ENCODE results near the gene MYL6. TPM values are rescaled to one million over a fixed set of nuclear protein-coding genes. Genes with fewer than 3 reads are reported as not detected.

Gene MYL6
- total RNA-seq, 1 donor from 2014 or later, result 1,067 TPM

DNA sequence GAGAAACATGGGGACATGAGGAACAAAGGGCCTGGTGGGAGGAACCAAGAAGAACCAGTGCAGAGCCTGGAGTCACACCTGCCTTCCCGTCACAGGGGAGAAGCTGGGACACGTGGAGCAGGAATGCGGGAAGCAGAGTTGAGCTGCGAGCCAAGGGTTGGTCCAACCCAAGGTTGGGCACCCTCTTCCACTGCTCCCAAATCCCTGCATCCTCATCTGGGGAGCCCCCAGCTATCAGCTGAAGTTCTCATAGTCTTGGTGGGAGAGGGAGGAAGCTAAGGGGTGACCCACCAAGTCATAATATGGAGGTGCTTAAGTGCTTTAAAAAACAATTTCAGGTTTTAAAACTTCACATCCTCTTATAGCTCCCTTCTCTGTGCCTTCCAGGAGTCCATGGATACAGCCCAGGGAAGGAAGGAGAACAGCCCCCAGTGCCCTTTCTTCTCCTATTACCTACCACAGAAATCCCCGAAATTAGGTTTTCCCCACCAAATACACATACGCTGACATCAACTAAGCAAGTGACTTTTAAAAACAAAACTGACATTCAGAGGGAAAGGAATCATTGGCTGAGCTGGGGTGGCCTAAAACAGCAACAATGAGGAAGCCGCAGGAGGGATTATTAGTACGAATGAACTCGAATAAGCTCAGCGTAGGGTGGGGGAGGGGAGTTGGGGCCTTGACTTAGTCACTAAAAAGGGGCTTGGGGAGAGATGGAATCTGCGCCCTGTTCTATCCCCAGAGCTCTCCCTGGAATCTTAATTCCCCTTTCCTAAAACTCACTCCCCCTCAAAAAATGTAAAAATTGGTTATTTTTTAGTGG is 4.5 kb downstream of the MYL6 start:
- intact Hi-C loops (cut with micrococcal nuclease), result no loop called here
- no peak for DNase-seq (ENCODE audit: low spot score)
- Mint-ChIP-seq H3K4me1 (ENCODE audit: low read depth) (peaks cover 33% of the 10 kb centered on the region), H3K27me3 (ENCODE audit: low read depth) (no peaks in the 10 kb centered on the region), H3K27ac (no peak overlapping the region), H3K4me3 (ENCODE audit: low read depth) (no peak overlapping the region), H3K36me3 (ENCODE audit: low read depth) (peaks cover 81% of the 10 kb centered on the region), H3K9me3 (no peaks in the 10 kb centered on the region)

DNA sequence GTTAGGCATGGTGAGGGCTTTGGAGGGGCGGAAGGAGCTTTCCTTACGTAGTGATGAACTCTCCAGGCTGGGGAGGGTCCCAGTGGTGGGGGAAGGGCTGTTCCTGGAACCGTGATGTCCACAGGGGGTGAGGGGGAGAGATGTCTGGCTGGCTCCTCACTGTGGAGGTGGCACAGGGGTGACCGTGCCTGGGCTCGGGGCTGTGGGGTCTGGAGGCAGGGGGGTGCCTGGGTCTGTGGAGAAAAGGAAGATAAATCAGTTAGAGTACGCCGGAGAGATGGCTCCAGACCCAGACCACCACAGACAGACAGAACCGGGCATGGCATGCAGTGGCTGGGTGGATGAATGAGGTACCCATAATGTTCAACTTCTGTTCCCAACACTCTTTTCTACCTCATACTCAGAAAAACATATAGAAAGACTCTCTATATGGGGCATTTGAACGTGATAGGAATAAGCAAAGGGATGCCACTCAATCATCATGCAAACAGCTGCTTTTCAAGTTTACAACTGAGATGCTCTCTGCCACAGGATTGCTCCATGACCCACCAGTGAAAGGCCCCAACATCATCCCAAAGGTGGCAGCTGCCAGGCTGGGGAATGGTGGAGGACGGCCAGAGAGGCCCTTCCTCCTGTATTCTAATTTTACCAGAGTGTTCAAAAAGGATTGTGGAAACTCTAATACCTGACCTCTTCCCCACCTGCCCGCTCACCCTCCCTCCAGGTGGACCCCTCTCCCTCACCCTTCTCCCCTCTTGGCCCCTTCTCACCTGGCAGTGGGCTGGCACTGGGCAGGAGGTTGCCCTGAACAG is 5.6 kb downstream of the MYL6 start:
- Mint-ChIP-seq H3K27ac (peak overlapping the region; percentile 30), H3K36me3 (ENCODE audit: low read depth) (peaks cover 81% of the 10 kb centered on the region), H3K4me3 (ENCODE audit: low read depth) (no peak overlapping the region)

DNA sequence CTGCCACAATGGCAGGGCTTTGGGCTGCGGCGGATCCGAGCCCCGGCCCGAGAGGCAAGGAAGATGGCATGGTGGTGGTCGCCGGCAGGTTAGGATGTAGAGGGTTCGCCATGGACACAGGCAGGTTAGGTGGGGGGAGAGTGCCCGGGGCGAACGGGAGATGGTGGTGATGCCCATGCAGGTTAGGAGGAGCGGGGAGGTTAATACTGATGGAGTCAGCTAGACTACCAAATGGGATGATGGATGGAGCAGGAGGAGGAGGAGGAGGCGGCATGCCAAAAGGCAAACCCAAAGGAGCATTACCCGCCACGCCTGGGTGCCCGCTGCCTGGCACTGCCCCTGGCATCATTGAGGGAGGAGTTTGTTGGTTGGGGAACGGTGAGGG is 6.2 kb downstream of the MYL6 start:
- Mint-ChIP-seq H3K4me3 (ENCODE audit: low read depth) (no peak overlapping the region), H3K36me3 (ENCODE audit: low read depth) (peaks cover 79% of the 10 kb centered on the region), H3K27ac (no peak overlapping the region), H3K4me1 (ENCODE audit: low read depth) (peaks cover 27% of the 10 kb centered on the region), H3K27me3 (ENCODE audit: low read depth) (no peaks in the 10 kb centered on the region), H3K9me3 (no peaks in the 10 kb centered on the region)
- no peak for DNase-seq (ENCODE audit: low spot score)
- intact Hi-C loops (cut with micrococcal nuclease), result no loop called here

More for the DNA sequence above, 5.6 kb downstream of the MYL6 start:
- no peaks in the 10 kb centered on the region for H3K9me3 Mint-ChIP-seq
- no peaks in the 10 kb centered on the region for H3K27me3 Mint-ChIP-seq (ENCODE audit: low read depth)
- intact Hi-C loops (cut with micrococcal nuclease), result no loop called here
- DNase-seq (ENCODE audit: low spot score), result no peak
- peaks cover 33% of the 10 kb centered on the region for H3K4me1 Mint-ChIP-seq (ENCODE audit: low read depth)

DNA sequence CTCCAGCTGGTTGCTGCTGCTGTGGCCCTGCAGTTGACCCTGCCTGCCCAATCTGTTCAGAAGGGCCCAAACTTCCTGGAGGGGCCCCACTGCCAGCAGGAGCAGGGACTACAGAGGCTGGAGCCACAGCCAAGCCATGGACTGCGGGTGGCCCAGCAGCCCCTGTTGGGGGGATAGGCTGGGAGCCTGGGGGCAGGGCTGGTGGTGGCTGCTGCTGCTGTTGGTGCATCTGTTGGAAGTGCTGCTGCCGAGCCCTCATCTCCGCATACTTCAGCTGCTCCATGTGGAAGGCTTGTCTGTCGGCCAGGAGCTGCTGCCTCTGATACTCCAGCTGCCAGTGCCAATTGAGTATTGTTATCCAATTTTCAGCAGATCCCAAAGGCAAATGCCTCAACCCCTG is 7.2 kb downstream of the MYL6 start:
- H3K4me1 Mint-ChIP-seq (ENCODE audit: low read depth), result peaks cover 18% of the 10 kb centered on the region
- intact Hi-C loops (cut with micrococcal nuclease), result no loop called here
- H3K36me3 Mint-ChIP-seq (ENCODE audit: low read depth), result peaks cover 79% of the 10 kb centered on the region
- H3K4me3 Mint-ChIP-seq (ENCODE audit: low read depth), result no peak overlapping the region
- DNase-seq (ENCODE audit: low spot score), result no peak
- H3K27ac Mint-ChIP-seq, result no peak overlapping the region
- no peaks in the 10 kb centered on the region for H3K9me3 Mint-ChIP-seq
- H3K27me3 Mint-ChIP-seq (ENCODE audit: low read depth), result no peaks in the 10 kb centered on the region

DNA sequence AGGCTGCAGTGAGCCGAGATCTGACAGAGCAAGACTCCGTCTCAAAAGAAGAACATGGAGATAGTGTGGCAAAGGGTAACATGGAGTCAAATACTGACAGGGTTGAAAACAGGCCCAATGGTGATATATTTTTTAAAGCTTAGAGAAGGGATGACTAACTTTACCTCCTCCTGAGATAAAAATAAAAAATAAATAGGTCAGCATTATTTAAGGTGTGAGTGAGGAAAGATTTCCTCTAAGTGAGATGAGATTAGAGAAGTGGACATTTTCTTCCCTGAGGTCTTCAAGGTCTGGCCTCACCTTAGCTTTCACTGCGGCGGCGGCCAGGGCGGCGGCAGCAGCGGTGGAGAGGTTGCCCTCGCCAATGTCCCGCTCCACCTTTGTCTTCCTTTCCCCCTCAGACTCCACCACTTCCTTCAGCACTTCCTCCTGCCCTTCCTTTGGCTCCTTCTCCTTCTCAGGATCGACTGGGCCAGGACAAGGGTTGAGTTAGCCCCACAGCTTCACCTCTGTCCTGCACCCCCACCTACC is 11.1 kb downstream of the MYL6 start:
- no peak for DNase-seq (ENCODE audit: low spot score)
- peaks cover 77% of the 10 kb centered on the region for H3K36me3 Mint-ChIP-seq (ENCODE audit: low read depth)
- H3K27ac Mint-ChIP-seq, result no peak overlapping the region
- H3K27me3 Mint-ChIP-seq (ENCODE audit: low read depth), result no peaks in the 10 kb centered on the region
- H3K4me3 Mint-ChIP-seq (ENCODE audit: low read depth), result no peak overlapping the region
- intact Hi-C loops (cut with micrococcal nuclease), result no loop called here
- H3K4me1 Mint-ChIP-seq (ENCODE audit: low read depth), result peaks cover 3% of the 10 kb centered on the region
- H3K9me3 Mint-ChIP-seq, result no peaks in the 10 kb centered on the region

DNA sequence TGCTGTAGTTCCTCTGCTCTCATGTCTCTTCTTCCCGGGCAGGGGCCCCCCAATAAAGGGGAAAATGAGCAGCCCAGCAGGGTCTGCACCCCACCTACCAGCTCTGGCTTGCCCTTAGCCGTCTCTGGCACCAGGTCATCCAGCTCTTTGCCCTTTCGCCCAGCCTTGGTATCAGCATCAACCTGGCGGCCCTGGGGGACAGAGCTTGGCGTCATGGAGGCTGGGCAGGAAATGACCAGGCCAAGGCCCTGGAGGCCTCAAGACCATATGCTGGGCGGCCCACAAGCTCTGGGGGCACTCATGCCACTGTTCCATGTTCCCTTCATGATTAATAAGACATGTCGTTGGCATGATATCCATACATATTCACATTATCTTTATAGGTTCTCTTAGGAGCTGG is 14.7 kb downstream of the MYL6 start:
- no peaks in the 10 kb centered on the region for H3K27me3 Mint-ChIP-seq (ENCODE audit: low read depth)
- DNase-seq (ENCODE audit: low spot score), result no peak
- H3K4me1 Mint-ChIP-seq (ENCODE audit: low read depth), result no peaks in the 10 kb centered on the region
- H3K4me3 Mint-ChIP-seq (ENCODE audit: low read depth), result no peak overlapping the region
- intact Hi-C loops (cut with micrococcal nuclease), result no loop called here
- peaks cover 83% of the 10 kb centered on the region for H3K36me3 Mint-ChIP-seq (ENCODE audit: low read depth)
- no peaks in the 10 kb centered on the region for H3K9me3 Mint-ChIP-seq
- H3K27ac Mint-ChIP-seq, result no peak overlapping the region

DNA sequence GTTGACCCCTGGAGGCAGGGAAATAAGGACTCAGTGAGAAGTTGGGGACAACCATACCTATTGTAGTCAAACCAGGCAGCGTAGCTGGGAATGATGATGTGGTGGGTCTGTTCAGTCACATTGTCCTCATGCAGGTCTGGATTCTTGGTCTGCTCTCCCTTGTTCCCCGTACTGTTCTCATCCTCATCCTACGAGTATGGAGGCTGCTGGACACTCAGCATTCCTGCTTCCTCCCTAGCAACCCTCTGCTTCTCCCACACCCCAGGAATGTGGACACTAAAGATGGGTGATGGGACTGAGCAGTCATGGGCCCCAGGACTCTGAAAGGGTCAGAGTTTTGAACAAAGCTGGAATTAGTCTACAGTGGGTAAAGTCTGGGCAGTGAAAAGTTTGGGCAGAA is 20.2 kb downstream of the MYL6 start:
- no peak for DNase-seq (ENCODE audit: low spot score)
- Mint-ChIP-seq H3K27me3 (ENCODE audit: low read depth) (no peaks in the 10 kb centered on the region), H3K9me3 (no peaks in the 10 kb centered on the region), H3K36me3 (ENCODE audit: low read depth) (peaks cover 78% of the 10 kb centered on the region), H3K4me3 (ENCODE audit: low read depth) (no peak overlapping the region), H3K27ac (no peak overlapping the region), H3K4me1 (ENCODE audit: low read depth) (no peaks in the 10 kb centered on the region)
- intact Hi-C loops (cut with micrococcal nuclease), result no loop called here

DNA sequence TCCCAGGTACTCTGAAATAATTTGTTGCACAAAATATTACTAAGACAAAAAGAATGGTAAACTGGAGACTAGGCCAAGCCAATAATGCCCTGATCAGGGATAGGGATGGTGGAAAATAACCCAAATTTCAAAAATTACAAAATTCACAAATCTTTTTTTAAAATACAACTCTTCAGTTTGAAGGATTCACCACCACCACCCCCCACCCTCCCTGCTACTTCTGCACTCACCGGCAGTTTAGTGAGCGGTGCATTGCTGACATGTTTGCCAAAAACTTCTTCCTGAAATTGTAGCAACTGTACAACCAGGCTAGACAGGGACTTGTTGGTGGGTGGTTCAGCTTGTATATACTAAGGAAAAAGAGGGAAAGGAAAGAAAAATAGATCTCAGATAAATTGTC is 28.8 kb downstream of the MYL6 start:
- H3K4me3 Mint-ChIP-seq (ENCODE audit: low read depth), result peak overlapping the region; percentile 61
- no peak for DNase-seq (ENCODE audit: low spot score)
- H3K36me3 Mint-ChIP-seq (ENCODE audit: low read depth), result peaks cover 55% of the 10 kb centered on the region
- no peaks in the 10 kb centered on the region for H3K9me3 Mint-ChIP-seq
- no peaks in the 10 kb centered on the region for H3K27me3 Mint-ChIP-seq (ENCODE audit: low read depth)
- H3K4me1 Mint-ChIP-seq (ENCODE audit: low read depth), result peaks cover 25% of the 10 kb centered on the region
- no peak overlapping the region for H3K27ac Mint-ChIP-seq
- intact Hi-C loops (cut with micrococcal nuclease), result no loop called here

DNA sequence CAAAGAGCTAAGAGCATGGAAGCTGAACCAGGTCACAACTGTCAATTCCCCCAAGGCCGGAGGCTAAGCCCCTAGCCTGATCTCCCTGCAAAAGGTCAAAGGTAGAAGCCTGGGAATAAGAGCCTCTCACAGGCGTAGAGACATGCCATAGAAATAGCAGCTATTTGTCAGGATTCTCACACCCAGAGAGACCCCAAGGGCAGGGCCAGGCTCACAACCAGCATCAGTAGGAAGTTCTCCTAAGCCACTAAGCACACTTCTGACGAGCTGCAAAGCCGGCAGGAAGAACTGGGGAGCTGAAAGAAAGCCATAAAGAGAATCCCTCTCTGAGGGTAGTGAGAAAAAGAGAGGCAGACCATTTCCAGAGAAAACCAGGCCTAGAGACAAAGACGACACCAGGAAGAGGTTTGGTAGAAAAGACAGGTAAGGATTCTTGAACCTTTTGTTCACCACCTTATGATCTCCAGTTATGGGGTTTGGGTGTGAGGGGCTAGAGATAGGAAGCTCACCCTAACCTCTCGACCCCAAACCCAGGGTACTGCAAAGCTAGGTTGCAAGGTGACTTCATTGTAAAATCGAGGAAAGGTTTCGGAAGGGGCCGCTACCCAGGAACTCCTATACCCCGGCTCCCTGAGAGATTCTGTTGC is 30.1 kb downstream of the MYL6 start:
- no peak for DNase-seq (ENCODE audit: low spot score)
- Mint-ChIP-seq H3K27me3 (ENCODE audit: low read depth) (no peaks in the 10 kb centered on the region), H3K4me3 (ENCODE audit: low read depth) (peak overlapping the region; percentile 93), H3K36me3 (ENCODE audit: low read depth) (peaks cover 48% of the 10 kb centered on the region), H3K4me1 (ENCODE audit: low read depth) (peaks cover 34% of the 10 kb centered on the region), H3K9me3 (no peaks in the 10 kb centered on the region), H3K27ac (peak overlapping the region; percentile 88)
- intact Hi-C loops (cut with micrococcal nuclease), result loop anchor here (2.0 kb wide), 2 partner anchors 29 to 61 kb away; partner anchors contain the start of gene MYL6

DNA sequence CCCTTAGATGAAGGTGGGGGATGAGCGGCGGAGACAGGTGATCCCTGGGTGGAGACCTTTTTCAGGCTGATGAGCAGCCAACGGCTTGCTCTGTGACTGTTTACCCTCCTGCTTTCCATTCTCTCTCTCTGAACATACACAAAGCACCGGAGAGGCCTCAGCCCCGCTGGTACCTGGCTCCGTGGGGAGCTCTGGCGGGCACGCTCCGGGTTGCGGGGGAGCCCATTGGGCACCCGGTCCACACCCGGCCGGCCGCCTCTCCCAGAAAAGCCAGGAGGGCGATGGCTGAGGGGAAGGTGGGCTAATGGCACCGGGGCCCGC is 30.6 kb downstream of the MYL6 start:
- Mint-ChIP-seq H3K27ac (peak overlapping the region; percentile 88), H3K9me3 (no peaks in the 10 kb centered on the region), H3K36me3 (ENCODE audit: low read depth) (peaks cover 46% of the 10 kb centered on the region), H3K4me3 (ENCODE audit: low read depth) (peak overlapping the region; percentile 93), H3K27me3 (ENCODE audit: low read depth) (no peaks in the 10 kb centered on the region), H3K4me1 (ENCODE audit: low read depth) (peaks cover 37% of the 10 kb centered on the region)
- no peak for DNase-seq (ENCODE audit: low spot score)
- intact Hi-C loops (cut with micrococcal nuclease), result loop anchor here (1.0 to 2.0 kb wide), 4 partner anchors 30 to 69 kb away; partner anchors contain the start of gene MYL6

DNA sequence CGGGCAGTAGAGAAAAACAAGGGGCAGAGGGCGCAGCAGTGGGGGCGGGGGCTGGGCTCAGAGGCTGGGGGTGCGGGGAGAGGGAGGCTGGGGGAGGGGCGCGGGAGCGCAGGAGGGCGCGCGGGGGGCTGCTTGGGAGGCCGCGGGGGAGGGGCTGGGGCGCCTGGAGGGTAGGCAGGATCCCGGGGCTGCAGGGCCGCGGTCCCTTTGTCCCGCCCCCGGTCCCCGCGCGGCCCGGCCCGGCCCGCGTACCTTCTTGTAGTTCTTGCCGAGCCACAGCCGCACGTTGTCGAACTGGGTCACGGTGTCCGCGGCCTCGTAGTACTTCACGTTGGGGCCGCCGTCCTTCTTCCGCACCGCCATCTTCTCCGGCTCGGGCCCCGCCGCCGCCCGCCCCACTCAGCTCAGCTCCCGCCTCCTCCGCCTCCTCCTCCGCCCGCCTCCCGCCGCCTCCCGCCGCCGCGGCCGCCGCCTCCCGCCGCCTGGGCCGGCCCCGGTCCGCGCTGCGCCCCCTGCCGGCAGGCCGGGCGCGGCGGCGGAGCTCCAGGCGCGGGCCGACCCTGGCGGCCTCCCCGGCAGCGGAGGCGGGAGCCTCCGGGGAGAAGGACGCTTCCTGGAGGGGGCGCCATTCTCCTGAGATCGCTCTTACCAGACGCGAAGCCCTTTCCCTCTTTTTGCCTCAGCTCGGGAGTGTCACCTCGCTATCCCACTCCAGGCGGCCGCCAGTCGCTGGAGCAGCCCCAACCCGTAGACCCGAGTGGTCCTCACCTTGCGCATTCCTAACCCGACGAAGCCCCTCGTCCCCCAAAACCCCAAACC is 31.1 kb downstream of the MYL6 start, which contains the start of gene SMARCC2:
Gene SMARCC2, minus strand, starts transcription at position 385 of the 819 bp plus-strand sequence. Its CDS starts 22 bp downstream, at position 363.
- H3K36me3 Mint-ChIP-seq (ENCODE audit: low read depth), result peaks cover 41% of the 10 kb centered on the region
- peak within 1 kb of the TSS; percentile 98 for H3K4me3 Mint-ChIP-seq (ENCODE audit: low read depth)
- no peaks in the 10 kb centered on the region for H3K9me3 Mint-ChIP-seq
- peak within 1 kb of the TSS; percentile 98 for H3K27ac Mint-ChIP-seq
- intact Hi-C loops (cut with micrococcal nuclease), result loop anchor here (1.0 to 2.0 kb wide), 4 partner anchors 31 to 70 kb away; partner anchors contain the start of gene MYL6
- H3K27me3 Mint-ChIP-seq (ENCODE audit: low read depth), result no peaks in the 10 kb centered on the region
- peak; percentile 81 for DNase-seq (ENCODE audit: low spot score)
- H3K4me1 Mint-ChIP-seq (ENCODE audit: low read depth), result peaks cover 38% of the 10 kb centered on the region

Measured in activated T-helper 2 cell treated with anti-CD3 and anti-CD28 coated beads, Interferon-gamma antibody, Interleukin-2, Interleukin-4, amounts not matched to agents 10 μg/mL and 5 μg/mL and 100 μg/mL, durations not matched to agents 14 hours and 24 hours and 36 hours (primary cell).